Adrenal gland (tissue), 12 donors: ENCODE data around the gene TNFAIP8. TPM values are rescaled to one million over a fixed set of nuclear protein-coding genes. Genes with fewer than 3 reads are reported as not detected.

Experiments used
- DNase-seq, 7 donors: peaks; one replicate each; pipeline ENCODE4 v3.0.0-alpha.2; 2019 to 2020
- H3K27ac ChIP-seq, 5 donors: fragments of 200-600 bp; sonication (generic) in 4 of 5; 1 replicate in 3 of 5; 2 replicates in 2 of 5; pipeline versions ENCODE4 v1.5.1 to v1.8.0; 2016 to 2020; ENCODE audit warnings: mild to moderate bottlenecking in 1 of 5
- H3K27me3 ChIP-seq: fragments of 200-600 bp; 2 replicates; pipeline ENCODE4 v1.8.0; 2021
- H3K36me3 ChIP-seq, 2 donors: fragments of 200-600 bp; replicated peaks in 1 of 2; 1 replicate in 1 of 2; 2 replicates in 1 of 2; pipeline versions ENCODE4 v1.5.1 to v1.8.0; 2018 to 2022
- H3K4me1 ChIP-seq, 2 donors: fragments of 200-600 bp; replicated peaks in 1 of 2; 1 replicate in 1 of 2; 2 replicates in 1 of 2; pipeline versions ENCODE4 v1.5.1 to v1.8.0; 2018 to 2021
- H3K4me3 ChIP-seq, 4 donors: fragments of 200-600 bp; sonication (generic) in 3 of 4; one replicate each; pipeline ENCODE4 v1.5.1; 2016 to 2018
- H3K9me3 ChIP-seq, 3 donors: fragments of 200-600 bp; sonication (generic) in 1 of 3; replicated peaks in 1 of 3; 1 replicate in 2 of 3; 2 replicates in 1 of 3; pipeline versions ENCODE4 v1.5.1 to v1.8.0; 2016 to 2021
- POLR2A ChIP-seq, 2 donors: fragments of 450-650 bp; IDR thresholded peaks; one replicate each; pipeline ENCODE4 v1.6.1; 2017; ENCODE audit warnings: antibody characterized with exemption in 2 of 2, mild to moderate bottlenecking in 2 of 2, moderate library complexity in 1 of 2
- WGBS, 4 donors: extraction: QIAGEN DNeasy Blood & Tissue Kit in 2 of 4; methylation state at CpG; one replicate each; pipeline versions ENCODE4 v1.1.5 to v1.1.7; 2013 to 2017; 5-methylcytosine and 5-hydroxymethylcytosine counted together
- intact Hi-C, 2 donors: fragments of 100-400 bp; cut with DNase I; formaldehyde crosslinking; loops; one replicate each; pipeline versions ENCODE4 v1.14.1 to v1.15.0; 2022 to 2023
- polyA plus RNA-seq, 3 donors: library from polyadenylated mRNA; stranded (reverse); fragments of 200-250 nt in 2 of 3; fragments of 350-450 nt in 1 of 3; fragmentation: Illumina TruSeq in 1 of 3; extraction: RNeasy Lipid Tissue Mini Kit (QIAGEN cat#74804) in 1 of 3; gene quantifications; one replicate each; pipeline ENCODE4 v1.2.3, GENCODE V29; 2013 to 2014
- total RNA-seq, 9 donors: library from RNA; depleted of rRNA in 4 of 9; stranded (reverse); fragments of >200 nt in 4 of 9; fragments of 120-200 nt in 1 of 9; fragmentation: NEBNext Ultra II Directional in 1 of 9; extraction: Animal tissue kit (Norgen Biotek cat#: 25700) in 1 of 9; gene quantifications; one replicate each; pipeline versions ENCODE4 v1.1.0 to v1.2.4, GENCODE V29; 2013 to 2023
- TF ChIP-seq, protein P1 (sequence below), 6 experiments: fragments of 450-650 bp in 4 of 6; fragments of 200-600 bp in 2 of 6; sonication (generic) in 1 of 6; IDR thresholded peaks; 1 replicate in 5 of 6; 2 replicates in 1 of 6; pipeline versions ENCODE4 v1.5.1 to v1.8.0; 2016 to 2021; ENCODE audit warnings: antibody characterized with exemption in 6 of 6, mild to moderate bottlenecking in 2 of 6, moderate library complexity in 1 of 6
- donor health status: healthy with polysubstance abuse.
- donor health status: Bipolar disorder and iron deficiency.
- donor health status: DM: yes; HTN: yes; CAD: no.
- donor health status: DM: no; HTN: no; CAD: no.
- donor health status: DM: no; HTN: no; CAD: no.
- donor health status: DM: yes; HTN: yes; CAD: no.

Gene TNFAIP8
- total and polyA plus RNA-seq, 12 donors: 1.4 to 12.7 (median 5.5) TPM

DNA sequence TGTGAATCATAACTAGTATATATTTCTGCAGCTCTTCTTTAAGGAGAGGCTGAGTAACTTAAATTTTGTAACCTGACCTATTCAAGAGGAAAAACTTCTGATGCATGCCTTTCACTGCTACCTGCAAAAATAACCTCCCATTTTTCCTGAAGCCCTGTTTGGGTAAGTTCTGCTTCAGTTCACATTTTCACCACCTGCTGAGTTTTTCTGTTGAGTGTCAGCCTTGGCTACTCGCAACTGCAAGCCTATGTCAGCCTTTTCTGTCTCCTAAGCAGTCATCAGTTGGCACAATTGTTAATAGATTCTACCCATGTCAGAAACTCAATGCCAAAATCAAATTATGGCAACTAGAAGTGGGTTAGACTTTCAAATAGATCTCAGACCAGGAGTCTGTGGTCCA lies 8.2 kb upstream of the TNFAIP8 start:
- H3K9me3 ChIP-seq: no peaks in the 10 kb centered on the region
- no peak for DNase-seq
- H3K4me1 ChIP-seq: no peaks in the 10 kb centered on the region
- TF ChIP-seq, protein P1, sequence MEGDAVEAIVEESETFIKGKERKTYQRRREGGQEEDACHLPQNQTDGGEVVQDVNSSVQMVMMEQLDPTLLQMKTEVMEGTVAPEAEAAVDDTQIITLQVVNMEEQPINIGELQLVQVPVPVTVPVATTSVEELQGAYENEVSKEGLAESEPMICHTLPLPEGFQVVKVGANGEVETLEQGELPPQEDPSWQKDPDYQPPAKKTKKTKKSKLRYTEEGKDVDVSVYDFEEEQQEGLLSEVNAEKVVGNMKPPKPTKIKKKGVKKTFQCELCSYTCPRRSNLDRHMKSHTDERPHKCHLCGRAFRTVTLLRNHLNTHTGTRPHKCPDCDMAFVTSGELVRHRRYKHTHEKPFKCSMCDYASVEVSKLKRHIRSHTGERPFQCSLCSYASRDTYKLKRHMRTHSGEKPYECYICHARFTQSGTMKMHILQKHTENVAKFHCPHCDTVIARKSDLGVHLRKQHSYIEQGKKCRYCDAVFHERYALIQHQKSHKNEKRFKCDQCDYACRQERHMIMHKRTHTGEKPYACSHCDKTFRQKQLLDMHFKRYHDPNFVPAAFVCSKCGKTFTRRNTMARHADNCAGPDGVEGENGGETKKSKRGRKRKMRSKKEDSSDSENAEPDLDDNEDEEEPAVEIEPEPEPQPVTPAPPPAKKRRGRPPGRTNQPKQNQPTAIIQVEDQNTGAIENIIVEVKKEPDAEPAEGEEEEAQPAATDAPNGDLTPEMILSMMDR (IDR thresholded peaks at IDR 0.05): no peak
- TF ChIP-seq POLR2A (IDR thresholded peaks at IDR 0.05): no peak
- H3K4me3 ChIP-seq: no peak overlapping the region
- H3K36me3 ChIP-seq: no peaks in the 10 kb centered on the region
- 0 to 53% (median 0%) methylated on average over 1 of the region's 1 CpG; no CpG with 5 or more reads in 1 of the 4 donors for WGBS, 4 donors
- no peak overlapping the region for H3K27ac ChIP-seq
- no peaks in the 10 kb centered on the region for H3K27me3 ChIP-seq
- intact Hi-C loops: no loop called here

DNA sequence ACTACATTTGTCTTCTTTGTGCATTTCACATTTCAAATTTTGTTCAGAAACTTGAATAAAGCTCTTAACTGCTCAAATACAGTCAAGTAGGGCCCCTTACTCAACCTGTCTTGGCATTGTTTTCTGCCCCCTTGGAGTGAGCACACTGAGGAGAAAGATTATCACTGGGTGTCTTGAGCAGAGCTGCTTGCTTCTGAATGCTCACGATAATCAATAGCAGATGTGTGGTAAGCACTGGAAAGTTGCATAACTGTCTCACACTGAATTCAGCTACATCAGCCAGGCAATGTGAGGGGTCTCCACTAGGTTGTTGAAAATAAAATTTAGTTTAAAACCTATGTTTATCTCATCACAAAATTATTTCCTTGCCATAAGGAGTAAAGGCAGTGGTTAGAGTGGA lies 7.8 kb upstream of the TNFAIP8 start:
- no peaks in the 10 kb centered on the region for H3K9me3 ChIP-seq
- H3K27me3 ChIP-seq: no peaks in the 10 kb centered on the region
- DNase-seq: no peak
- intact Hi-C loops: no loop called here
- TF ChIP-seq, protein P1 (IDR thresholded peaks at IDR 0.05): no peak
- TF ChIP-seq POLR2A (IDR thresholded peaks at IDR 0.05): no peak
- H3K36me3 ChIP-seq: no peaks in the 10 kb centered on the region
- H3K27ac ChIP-seq: no peak overlapping the region
- no peaks in the 10 kb centered on the region for H3K4me1 ChIP-seq
- 81 to 100% (median 91%) methylated on average over 1 of the region's 1 CpG for WGBS, 4 donors
- H3K4me3 ChIP-seq: no peak overlapping the region

GRCh38 chr5:119353213-119353612 lies 2.6 kb upstream of the TNFAIP8 start:
- DNase-seq: no peak
- Histone ChIP-seq H3K27me3 (no peaks in the 10 kb centered on the region), H3K27ac (no peak overlapping the region), H3K4me1 (peaks cover 0 to 5% of the 10 kb centered on the region in 2 donors), H3K9me3 (no peaks in the 10 kb centered on the region), H3K4me3 (no peak overlapping the region), H3K36me3 (no peaks in the 10 kb centered on the region)
- intact Hi-C loops: no loop called here
- TF ChIP-seq, protein P1 (IDR thresholded peaks at IDR 0.05): no peak
- no peak for TF ChIP-seq POLR2A (IDR thresholded peaks at IDR 0.05)
- WGBS, 4 donors: 79 to 89% (median 85%) methylated on average over 2 of the region's 2 CpGs

DNA sequence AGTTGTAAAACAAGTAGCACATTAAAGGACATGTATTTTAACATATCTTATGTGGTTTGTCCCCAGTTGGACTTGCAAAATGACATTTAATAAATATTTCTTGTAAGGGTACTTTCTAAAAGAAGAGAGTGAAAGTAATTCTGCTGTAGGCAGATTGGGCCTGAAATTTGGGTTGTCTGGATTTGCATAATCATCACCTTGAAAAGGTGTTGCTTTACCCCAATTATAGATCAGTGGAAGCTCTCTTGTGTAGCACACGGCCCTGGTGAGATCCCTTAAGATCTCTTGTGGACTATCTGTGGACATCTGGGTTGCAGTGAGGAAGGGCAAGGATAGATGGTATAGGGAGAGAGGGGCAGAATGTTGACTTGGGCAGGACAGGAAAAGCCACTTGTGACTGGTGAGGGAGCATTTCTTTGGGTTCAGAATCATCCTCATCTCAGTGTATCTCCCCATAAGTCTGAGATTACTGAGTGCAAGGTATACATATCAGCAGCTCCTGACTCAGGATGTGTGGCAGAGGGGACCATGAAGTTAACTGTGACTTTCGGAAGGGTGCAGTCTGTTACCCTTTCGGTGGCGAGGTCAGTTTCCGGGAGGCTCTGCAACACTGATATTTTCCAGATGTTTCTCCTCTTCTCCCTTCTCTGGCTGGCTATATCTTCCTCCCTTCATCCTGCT lies 2.0 kb upstream of the TNFAIP8 start:
- 76 to 88% (median 80%) methylated on average over 5 of the region's 5 CpGs for WGBS, 4 donors

More for the DNA sequence above, 2.0 kb upstream of the TNFAIP8 start:
- Histone ChIP-seq H3K9me3 (no peaks in the 10 kb centered on the region), H3K27me3 (no peaks in the 10 kb centered on the region), H3K4me1 (peaks cover 0 to 5% of the 10 kb centered on the region in 2 donors), H3K27ac (no peak overlapping the region), H3K4me3 (no peak overlapping the region), H3K36me3 (no peaks in the 10 kb centered on the region)
- intact Hi-C loops: no loop called here
- no peak for DNase-seq
- TF ChIP-seq, protein P1 (IDR thresholded peaks at IDR 0.05): no peak
- TF ChIP-seq POLR2A (IDR thresholded peaks at IDR 0.05): no peak
